SK-N-SH (cell line): ENCODE measurements around the gene FRK.

Experiments used
- EZH2phosphoT487 ChIP-seq: fragments of 200-600 bp; sonication (generic); IDR thresholded peaks from 2 replicates; pipeline ENCODE4 v1.6.1; 2017; ENCODE audit warnings: low read depth, mixed run types, mild to moderate bottlenecking, antibody characterized with exemption, moderate library complexity, borderline replicate concordance
- TAF1 ChIP-seq: IDR thresholded peaks from 2 replicates; pipeline ENCODE4 v1.6.1; 2012; ENCODE audit warnings: low read depth, mild to moderate bottlenecking, low read length, moderate library complexity, borderline replicate concordance
- TF ChIP-seq, protein P1 (sequence below): fragments of 200-600 bp; sonication (generic); IDR thresholded peaks from 2 replicates; pipeline ENCODE4 v1.6.1; 2017; ENCODE audit warnings: antibody characterized with exemption, mild to moderate bottlenecking, moderate library complexity

DNA sequence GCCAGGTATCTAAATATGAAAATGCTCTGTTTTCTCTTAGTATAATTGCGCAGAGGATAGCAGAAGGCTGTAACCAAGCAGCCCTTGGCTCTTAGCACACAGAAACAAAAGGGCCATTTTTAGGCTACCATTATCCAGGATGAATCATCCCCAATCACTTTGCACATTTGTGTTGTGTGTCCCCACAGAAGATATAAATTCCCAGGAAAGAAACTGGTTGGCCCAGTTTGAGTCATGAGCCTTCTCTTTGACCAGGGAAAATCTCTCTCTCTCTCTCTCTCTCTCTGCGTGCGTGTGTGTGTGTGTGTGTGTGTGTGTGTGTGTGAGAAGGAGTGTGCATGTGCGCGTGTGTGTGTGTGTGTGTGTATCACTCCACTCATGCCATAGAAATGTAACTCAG lies 178.5 kb downstream of the FRK start:
- TF ChIP-seq TAF1 (no peak), EZH2phosphoT487 (no peak)
- TF ChIP-seq, protein P1, sequence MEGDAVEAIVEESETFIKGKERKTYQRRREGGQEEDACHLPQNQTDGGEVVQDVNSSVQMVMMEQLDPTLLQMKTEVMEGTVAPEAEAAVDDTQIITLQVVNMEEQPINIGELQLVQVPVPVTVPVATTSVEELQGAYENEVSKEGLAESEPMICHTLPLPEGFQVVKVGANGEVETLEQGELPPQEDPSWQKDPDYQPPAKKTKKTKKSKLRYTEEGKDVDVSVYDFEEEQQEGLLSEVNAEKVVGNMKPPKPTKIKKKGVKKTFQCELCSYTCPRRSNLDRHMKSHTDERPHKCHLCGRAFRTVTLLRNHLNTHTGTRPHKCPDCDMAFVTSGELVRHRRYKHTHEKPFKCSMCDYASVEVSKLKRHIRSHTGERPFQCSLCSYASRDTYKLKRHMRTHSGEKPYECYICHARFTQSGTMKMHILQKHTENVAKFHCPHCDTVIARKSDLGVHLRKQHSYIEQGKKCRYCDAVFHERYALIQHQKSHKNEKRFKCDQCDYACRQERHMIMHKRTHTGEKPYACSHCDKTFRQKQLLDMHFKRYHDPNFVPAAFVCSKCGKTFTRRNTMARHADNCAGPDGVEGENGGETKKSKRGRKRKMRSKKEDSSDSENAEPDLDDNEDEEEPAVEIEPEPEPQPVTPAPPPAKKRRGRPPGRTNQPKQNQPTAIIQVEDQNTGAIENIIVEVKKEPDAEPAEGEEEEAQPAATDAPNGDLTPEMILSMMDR, result no peak
